CD4-positive, alpha-beta T cell treated with Interferon gamma for 1 hour (primary cell): ENCODE results near the gene HSPA12A.

Experiments
- DNase-seq: peaks from one replicate; pipeline ENCODE4 v3.0.0-alpha.2; 2020

Gene HSPA12A

DNA sequence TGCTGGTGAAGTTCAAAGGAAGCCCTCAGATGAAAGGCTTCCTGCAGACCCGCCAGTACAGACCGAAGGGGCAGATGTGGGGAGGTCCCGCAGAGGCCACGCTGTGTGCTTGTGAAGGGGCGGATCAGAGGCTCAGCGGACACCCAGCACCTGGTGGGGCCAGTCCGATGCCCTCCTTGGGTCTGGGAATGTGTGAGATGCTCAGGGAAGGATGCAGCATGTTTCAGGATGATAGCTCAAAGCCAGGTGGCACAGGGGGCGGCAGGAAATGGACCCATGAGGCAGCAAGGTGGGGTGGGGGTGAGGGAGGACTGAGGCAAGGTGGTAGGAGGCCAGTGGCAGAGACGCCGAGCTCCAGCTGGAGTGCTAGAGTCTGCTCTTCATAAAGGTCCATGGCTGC lies 27.9 kb upstream of the HSPA12A start:
- DNase-seq: no peak

DNA sequence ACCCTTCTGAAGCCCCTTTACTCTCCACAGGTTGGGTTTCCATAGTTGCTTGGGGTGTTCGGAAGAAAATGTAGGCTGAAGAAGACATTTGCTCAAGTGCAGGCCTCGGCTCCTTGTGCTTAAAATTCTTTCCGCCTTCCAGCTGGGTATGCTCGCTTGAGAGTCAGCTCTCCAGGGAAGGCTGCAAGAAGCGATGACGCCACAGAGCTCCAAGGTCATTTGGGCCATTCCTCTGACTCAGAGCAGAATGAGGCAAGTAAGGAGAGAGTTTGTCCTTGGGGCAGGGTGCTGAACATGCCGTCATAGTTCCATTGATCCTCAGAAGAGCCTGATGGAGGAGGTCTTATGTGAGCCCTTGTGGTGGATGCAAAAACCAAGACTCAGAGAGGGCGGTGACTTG lies 27.4 kb upstream of the HSPA12A start:
- DNase-seq: no peak

GRCh38 chr10:116769368-116769767 lies 27.0 kb upstream of the HSPA12A start:
- DNase-seq: no peak

DNA sequence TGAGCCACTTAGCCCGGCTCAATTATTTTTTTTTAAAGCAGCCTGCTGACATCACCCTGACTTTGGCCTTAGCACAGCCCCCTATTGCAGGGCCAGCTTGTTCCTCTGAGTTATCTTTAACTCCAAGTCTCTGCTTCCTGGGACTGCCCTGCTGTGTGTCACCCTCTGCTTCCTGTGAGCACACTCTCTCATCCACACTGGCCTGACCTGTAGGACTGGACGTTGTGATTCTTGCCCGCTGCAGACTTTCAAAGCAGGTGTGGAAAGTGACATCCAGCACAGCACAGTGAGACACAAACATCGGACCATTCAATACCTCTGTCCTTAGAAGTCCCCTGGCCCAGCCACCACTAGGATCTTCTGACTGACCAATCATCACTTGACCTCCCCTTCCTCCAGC lies 26.4 kb upstream of the HSPA12A start:
- DNase-seq: no peak

GRCh38 chr10:116766837-116767634 lies 24.7 kb upstream of the HSPA12A start:
- no peak for DNase-seq

DNA sequence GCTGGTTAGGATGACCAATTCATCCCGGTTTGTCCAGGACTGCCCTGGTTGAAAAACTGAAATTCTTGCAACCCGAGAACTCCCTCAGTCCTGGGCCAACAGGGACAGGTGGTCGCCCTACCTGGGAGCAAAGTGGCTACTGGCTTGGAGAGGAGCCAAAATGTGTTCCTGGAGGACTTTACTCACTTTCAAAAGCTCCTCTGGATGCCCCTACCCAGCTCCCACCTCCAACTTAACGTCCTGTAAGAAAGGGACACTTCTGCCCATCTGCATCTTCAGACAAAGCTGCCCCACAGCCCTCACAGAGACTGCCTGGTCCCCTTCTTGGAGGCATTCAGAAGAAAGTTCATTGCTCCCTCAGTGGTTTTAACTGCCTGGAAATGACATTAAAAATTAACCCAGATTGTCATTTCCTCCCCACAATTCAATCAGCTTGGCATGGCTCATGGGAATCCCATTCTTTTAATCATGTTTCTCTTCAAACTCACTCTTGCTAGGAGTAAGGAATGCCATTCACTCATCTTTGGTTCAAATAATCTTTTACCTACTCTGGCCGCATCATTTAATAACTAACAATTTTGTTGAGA lies 24.0 kb upstream of the HSPA12A start:
- DNase-seq: no peak

DNA sequence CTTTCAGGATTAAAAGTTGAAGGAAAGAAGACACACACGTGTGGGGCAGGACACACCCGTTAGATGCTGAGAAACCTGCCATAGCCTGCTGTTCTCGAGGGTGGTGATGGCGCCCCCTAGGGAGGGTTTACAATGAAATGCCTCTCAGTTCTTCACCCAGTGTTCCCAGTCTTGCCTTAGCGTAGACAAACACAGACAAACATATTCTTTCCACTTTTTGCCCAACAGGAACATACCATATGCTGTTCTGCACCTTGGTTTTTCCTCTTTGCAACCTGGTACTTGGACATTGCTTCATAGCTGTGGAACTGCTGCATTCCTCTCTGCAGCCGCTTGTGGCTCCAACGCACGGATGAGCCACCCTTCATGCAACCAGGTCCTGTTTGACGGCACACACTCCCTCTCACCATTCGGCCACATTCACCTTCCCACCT lies 23.3 kb upstream of the HSPA12A start:
- no peak for DNase-seq

DNA sequence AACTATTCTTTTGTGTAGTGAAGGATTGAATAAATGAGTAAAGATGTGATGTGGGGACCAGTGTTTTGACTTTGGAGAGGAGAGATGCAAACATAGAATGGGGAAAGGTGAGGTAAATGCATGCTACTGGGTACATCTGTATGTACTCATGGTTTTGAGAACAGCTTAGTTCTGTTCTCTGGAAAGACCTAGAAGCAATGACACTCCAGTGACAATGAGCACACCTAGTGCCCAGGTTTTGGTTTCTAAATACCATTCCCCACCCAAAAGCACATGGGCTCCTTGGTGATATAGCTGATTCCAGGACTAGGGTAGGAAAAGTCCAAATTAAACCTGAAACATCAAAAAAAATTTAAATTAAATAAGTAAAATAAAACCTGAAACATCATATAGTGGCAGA lies 22.6 kb upstream of the HSPA12A start:
- no peak for DNase-seq

DNA sequence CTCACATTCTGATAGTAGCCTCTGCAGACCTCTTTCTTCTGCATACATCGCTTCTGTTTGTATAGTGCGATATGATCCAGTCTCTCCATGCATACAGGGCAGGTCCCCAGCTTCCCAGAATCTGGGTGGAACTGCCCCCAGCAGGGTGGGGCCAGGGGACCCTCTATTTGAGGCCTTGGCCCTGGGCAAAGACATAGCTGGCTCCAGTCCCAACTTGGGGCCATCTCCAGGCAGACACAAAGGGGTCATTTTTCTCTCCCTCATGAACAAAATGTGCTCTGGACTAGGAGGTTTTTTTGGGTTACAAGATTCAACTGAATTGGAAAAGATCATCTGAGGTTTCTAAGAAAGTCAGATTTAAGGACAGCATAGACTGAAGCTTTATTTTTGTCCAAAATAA lies 21.1 kb upstream of the HSPA12A start:
- DNase-seq: no peak

GRCh38 chr10:116761883-116762282 lies 19.5 kb upstream of the HSPA12A start:
- DNase-seq: no peak

GRCh38 chr10:116760919-116761318 lies 18.6 kb upstream of the HSPA12A start:
- no peak for DNase-seq

GRCh38 chr10:116757246-116757645 lies 14.9 kb upstream of the HSPA12A start:
- no peak for DNase-seq

DNA sequence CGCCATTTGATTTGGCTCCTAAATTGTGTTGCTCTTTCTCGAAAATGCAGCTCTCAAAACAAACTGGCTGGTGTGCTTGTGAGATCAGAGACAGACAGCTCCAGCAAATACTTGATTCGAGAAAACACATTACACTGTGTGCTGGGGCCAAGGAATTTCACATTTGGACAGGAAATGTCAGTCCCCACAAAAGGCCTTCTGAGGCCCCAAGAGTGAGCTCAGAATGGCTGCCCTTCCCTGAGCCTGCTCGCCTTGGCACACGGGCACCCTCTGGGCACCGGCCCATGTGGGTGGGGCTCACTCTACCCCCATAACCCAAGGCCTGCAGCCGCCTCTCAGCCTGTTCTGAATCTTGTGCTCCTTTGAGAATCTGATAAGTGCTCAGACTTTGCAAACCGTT lies 13.9 kb upstream of the HSPA12A start:
- no peak for DNase-seq

- DNase-seq: no peak
These were observed 11.4 kb upstream of the HSPA12A start for GRCh38 chr10:116753759-116754158.

DNA sequence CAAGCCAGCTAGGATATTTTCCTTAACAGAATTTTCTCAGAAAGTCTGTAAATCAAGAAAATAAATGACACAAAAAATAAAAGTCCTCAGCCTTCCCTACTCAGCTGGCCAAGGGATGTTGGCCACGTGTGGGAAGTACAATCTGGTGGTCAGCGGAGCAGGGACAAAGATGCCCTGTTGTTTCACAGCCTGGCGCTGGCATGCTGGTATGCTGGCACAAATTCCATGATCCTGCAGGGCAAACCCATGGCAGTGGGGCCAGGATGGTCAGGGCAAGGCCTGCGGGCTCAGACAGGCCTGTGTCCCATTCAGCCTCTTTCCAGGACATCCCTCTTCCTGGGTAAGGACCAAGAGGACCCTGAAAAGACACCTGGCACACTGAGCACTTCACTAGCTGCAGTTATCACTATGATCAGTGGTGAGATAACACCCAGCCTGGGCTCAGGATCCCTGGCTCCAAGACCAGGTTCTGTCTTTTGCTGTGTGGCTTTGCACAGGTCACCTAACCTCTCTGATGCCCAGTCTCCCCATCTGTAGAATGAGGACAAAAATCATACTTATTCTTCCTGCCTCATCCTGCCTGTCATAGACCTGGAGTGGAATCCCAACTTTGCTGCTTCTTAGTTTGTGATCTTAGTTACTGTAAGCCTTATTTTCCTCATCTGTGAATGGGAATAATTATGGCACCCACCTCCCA lies 10.8 kb upstream of the HSPA12A start:
- DNase-seq: no peak

DNA sequence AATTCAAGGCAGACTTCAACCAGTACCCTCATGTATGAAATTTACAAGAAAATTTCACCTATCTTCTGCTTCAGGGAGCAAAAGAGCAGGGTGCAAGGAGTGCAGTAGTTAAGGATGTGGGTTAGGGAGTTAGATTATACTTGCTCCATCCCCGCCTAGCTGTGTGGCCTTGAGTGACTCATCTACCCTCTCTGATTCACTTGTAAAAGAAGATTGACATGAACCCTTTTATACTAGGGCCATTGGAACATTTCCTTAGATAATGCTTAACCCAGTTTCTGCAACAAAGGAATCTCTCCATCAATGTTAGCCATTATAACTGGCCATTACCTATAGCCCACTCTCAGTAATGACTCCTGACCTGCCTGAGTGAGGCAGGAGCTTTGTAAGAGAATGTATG lies 10.2 kb upstream of the HSPA12A start:
- DNase-seq: no peak

- no peak for DNase-seq
These were observed 6.1 kb upstream of the HSPA12A start for GRCh38 chr10:116748471-116748870.

DNA sequence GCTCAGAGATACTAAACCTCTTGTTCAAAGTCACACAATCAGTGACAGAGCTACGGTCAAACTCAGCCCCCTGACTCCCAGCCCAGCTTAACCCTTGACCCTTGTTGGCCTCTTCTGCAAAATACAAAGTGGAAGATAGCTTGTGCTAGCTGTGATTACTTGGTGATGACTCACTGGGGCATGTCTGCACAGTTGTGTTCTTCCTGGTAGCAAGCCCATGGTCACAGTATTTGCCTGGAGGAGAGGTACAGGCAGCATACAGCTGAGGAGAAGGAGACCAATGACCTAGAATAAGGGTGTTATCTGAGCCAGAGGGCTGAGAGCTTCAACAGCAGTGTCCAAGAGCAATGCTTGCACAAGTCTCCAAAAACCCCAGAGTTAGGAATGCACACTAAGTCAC lies 5.7 kb upstream of the HSPA12A start:
- no peak for DNase-seq

- no peak for DNase-seq
These were observed 5.0 kb upstream of the HSPA12A start for GRCh38 chr10:116747325-116747724.

GRCh38 chr10:116744885-116745284 lies 2.5 kb upstream of the HSPA12A start:
- DNase-seq: no peak

- DNase-seq: no peak
These were observed 1.9 kb upstream of the HSPA12A start for GRCh38 chr10:116744163-116744753.

GRCh38 chr10:116743266-116744064 lies 1.1 kb upstream of the HSPA12A start:
- no peak for DNase-seq
